NCI-H226 (cell line): ENCODE data around the gene FLG2.
"Not testable (repeated sequence)": the region's sequence is repeated elsewhere in the genome, so short reads cannot be mapped to it uniquely, and the experiment has no call there.

ENCODE experiments used
- DNase-seq: peaks from one replicate; pipeline ENCODE4 v3.0.0-alpha.2; 2015

The FLG2 gene

DNA sequence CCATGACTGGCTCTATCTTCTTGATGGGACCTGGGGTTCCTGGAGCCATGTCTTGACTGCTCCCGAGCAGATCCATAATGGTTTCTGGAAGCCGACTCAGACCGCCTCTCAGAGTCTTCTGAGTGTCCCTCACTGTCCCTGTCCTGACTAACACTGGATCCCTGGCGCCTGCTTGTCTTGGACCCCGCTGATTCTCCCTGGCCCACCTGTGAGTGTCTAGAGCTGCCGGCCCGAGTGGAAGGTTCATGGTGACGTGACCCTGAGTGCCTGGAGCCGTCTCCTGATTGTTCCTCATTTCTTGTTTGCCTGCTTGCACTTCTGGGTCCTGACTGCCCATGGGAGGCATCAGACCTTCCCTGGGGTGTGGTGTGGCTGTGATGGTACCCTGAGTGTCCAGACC lies 49.9 kb downstream of the FLG2 start:
- no peak for DNase-seq

DNA sequence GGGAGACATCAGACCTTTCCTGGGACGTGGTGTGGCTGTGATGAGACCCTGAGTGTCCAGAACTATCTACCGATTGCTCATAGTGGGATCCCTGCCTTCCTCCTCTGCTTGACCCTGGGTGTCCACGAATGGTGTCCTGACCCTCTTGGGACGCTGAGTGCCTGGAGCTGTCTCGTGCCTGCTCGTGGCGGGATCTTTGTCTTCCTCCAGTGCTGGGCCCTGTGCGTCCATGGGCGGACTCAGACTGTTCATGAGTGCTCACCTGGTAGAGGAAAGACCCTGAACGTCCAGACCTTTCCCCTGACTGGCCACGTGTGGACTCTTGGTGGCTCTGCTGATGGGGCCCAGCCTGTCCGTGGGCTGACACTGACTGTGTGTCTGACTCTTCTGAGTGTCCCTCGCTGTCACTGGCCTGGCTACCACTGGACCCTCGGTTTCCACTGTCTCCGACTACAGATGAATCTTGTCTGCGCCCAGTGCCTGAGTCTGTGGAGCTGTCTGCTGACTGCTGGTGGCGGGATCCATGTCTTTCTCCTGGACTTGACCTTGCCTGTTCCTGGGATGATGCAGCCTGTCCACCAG lies 50.4 kb downstream of the FLG2 start:
- not testable (repeated sequence) for DNase-seq

DNA sequence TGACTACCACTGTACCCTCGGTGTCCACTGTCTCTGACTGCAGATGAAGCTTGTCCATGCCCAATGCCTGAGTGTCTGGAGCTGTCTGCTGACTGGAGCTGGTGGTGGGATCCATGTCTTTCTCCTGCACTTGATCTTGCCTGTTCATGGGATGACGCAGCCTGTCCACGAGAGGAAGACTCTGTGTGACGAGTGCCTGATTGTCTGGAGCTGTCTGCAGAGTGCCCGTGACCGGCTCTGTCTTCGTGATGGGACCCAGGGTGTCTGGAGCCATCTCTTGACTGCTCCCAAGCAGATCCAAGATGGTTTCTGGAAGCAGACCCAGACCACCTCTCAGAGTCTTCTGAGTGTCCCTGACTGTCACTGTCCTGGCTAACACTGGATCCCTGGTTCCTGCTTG lies 51.0 kb downstream of the FLG2 start:
- not testable (repeated sequence) for DNase-seq

DNA sequence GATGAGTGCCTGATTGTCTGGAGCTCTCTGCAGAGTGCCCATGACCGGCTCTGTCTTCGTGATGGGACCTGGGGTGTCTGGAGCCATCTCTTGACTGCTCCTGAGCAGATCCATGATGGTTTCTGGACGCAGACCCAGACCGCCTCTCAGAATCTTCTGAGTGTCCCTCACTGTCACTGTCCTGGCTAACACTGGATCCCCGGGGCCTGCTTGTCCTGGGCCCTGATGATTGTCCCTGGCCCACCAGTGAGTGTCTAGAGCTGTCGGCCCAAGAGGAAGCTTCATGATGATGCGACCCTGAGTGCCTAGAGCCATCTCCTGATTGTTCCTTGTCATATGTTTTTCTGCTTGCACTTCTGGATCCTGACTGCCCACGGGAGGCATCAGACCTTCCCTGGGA lies 51.8 kb downstream of the FLG2 start:
- not testable (repeated sequence) for DNase-seq

DNA sequence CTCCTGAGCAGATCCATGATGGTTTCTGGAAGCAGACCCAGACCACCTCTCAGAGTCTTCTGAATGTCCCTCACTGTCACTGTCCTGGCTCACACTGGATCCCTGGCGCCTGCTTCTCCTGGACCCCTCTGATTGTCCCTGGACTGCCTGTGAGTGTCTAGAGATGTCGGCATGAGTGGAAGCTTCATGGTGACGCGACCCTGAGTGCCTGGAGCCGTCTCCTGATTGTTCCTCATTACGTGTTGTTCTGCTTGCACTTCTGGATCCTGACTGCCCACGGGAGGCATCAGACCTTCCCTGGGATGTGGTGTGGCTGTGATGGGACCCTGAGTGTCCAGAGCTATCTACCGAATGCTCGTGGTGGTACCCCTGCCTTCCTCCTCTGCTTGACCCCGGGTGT lies 53.7 kb downstream of the FLG2 start:
- DNase-seq: not testable (repeated sequence)

DNA sequence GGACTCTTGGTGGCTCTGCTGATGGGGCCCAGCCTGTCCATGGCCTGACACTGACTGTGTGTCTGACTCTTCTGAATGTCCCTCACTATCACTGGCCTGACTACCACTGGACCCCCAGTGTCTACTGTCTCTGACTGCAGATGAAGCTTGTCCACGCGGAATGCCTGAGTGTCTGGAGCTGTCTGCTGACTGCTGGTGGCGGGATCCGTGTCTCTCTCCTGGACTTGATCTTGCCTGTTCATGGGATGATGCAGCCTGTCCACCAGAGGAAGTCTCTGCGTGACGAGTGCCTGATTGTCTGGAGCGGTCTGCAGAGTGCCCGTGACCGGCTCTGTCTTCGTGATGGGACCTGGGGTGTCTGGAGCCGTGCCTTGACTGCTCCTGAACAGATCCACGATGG lies 55.0 kb downstream of the FLG2 start:
- DNase-seq: not testable (repeated sequence)

DNA sequence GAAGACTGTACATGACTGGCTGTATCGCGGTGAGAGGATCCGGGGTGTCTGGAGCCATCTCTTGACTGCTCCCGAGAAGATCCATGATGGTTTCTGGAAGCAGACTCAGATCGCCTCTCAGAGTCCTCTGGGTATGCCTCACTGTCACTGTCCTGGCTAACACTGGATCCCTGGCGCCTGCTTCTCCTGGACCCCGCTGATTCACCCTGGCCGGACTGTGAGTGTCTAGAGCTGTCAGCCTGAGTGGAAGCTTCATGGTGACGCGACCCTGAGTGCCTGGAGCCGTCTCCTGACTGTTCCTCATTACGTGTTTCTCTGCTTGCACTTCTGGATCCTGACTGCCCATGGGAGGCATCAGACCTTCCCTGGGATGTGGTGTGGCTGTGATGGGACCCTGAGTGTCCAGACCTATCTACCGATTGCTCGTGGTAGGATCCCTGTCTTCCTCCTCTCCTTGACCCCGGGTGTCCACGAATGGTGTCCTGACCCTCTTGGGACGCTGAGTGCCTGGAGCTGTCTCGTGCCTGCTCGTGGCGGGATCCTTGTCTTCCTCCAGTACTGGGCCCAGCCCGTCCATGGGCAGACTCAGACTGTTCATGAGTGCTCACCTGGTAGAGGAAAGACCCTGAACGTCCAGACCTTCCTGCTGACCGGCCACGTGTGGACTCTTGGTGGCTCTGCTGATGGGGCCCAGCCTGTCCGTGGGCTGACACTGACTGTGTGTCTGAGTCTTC lies 56.5 kb downstream of the FLG2 start:
- DNase-seq: not testable (repeated sequence)
